RKO (cell line): ENCODE results near the gene RASSF7.

Experiments
- DNase-seq: peaks from one replicate; pipeline ENCODE4 v3.0.0-alpha.2; 2016; ENCODE audit warnings: low spot score

Gene RASSF7

DNA sequence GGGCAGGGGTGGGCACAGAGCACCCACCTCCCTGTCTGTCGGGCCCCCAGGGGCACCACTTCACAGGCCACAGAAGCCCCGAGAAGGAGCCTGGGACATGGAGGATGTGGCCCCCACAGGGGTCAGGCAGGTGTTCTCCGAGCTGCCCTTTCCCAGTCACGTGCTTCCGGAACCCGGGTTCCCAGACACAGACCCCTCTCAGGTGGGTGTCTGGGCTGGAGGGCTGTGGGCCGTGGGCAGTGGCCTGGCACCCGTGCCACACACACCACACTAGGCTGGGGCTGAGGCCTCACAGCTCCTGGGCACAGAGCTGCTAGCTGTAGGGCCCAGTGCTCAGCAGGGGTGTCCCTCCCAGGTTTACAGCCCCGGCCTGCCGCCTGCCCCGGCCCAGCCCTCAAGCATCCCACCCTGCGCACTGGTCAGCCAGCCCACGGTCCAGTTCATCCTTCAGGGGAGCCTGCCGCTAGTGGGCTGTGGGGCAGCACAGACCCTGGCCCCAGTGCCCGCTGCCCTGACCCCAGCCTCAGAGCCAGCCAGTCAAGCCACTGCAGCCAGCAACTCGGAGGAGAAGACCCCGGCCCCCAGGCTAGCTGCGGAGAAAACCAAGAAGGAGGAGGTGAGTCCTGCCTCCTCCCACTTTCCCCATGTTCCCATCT is 49.5 kb downstream of the RASSF7 start:
- DNase-seq = no peak

DNA sequence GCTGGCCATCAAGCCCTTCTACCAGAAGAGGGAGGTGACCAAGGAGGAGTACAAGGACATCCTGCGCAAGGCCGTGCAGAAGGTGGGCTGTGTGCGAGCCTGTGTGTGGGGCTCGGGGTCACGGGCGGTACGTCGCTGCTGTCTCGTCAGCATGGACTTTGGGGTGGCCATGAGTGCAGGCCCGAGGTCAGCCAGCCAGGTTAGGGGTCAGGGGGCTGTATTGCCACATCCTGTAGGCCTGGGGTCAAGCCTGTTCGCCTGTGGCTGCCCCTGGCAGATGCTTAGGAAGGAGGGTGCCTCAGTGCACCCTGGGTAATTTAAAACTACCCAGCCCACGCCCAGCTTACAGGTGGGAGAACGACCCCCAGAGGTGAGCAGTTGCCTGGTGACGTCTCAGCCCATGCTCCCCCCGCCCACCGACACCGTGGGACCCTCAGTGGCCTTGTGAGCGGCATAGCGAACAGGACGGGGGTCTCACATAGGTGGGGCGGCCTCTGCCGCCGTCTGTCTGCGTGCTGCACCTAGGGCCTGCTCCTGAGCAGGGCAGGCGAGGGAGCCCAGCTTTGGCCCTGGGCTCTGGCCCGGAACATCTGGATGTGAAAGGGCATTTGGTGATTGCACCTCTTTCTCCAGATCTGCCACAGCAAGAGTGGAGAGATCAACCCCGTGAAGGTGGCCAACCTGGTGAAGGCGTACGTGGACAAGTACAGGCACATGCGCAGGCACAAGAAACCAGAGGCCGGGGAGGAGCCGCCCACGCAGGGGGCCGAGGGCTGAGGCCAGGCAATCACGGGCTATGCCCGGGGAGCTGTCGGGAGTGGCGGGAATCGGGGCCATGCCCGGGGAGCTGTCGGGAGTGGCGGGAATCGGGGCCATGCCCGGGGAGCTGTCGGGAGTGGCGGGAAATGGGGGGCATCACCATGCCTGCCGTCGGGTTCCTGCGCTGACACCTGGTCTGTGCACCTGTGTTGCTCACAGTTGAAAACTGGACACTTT is 50.5 kb downstream of the RASSF7 start:
- no peak for DNase-seq

DNA sequence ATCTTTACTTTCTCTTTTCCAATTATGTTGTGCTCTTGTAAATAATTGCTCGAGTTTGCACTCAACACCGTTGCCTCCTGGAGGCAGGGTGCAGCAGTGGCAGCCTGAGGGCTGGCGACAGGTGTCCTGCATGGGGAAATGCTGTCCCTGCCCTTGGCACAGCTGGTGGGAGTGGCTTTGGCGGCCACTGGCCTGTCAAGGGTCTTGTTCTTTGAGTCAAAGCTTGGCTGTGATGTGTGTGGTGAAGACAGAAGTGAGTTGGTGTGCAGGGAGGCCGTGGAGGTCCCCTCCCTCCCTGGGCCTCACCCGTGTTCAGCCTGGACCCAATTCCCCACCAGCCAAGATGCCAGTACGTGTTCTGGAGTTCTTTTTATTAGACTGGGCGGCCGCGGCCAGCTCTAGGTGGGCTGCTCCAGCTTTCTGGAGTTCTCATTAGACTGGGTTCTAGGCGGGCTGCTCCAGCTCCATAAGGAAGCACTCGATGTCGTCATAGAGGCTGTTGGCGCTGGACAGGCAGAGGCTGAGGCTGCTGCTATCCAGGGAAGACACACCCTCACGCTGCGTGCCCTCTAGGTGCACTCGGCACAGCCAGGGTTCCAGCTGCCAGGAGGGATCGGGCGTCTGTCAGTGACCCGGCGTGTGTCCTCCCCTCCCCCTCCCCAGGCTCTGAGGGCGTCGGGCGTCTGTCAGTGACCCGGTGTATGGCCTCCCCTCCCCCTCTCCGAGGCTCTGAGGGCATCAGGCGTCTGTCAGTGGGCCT is 51.6 kb downstream of the RASSF7 start:
- peak; percentile 60 for DNase-seq

DNA sequence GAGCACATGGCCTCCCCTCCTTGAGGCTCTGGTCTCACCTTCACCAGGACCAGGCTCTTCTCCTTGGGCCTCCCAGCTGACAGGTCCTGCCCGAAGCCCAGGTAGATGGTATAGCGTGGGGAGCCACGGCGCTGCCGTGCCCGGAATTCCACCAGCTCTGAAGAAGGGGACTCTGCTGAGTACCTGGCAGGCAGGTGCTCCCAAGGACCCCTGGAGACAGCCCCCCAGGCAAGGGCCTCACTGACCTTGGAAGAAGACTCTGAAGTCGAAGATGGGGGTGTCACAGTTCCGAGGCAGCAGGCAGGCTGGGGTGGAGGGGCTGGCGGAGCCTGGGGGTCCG is 52.2 kb downstream of the RASSF7 start:
- DNase-seq = no peak

DNA sequence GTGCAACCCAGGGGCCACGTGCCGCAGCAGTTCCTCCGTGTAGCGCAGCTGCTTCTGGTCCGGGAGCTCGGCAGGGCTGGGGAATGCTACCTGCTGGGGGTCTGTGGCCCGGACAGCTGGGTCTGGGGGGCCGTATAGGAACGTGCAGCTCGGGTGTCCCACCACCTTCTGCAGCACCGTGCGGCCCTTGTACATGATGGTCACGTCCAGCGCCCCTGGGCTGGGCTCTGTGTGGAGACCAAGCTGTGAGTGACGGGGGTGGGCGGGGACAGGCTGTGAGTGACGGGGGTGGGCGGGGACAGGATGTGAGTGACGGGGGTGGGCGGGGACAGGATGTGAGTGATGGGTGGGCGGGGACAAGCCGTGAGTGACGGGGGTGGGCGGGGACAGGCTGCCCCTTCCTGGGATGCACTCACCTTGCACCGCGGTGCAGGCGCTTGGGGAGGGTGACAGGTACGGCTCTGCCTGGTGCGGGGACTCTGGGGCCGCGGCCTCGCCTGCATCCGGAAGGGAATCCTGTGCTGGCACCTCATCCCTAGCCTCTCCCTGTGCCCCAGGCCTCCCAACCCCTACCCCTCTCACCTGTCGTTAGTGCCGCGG is 52.7 kb downstream of the RASSF7 start:
- peak; percentile 69 for DNase-seq
